K562 (cell line): Measurements from ENCODE around the gene ZNF800. TPM values are rescaled to one million over a fixed set of nuclear protein-coding genes. Genes with fewer than 3 reads are reported as not detected.

Source experiments
- ARHGAP35 ChIP-seq: fragments of 450-650 bp; IDR thresholded peaks from 2 replicates; pipeline ENCODE4 v1.6.1; 2018; ENCODE audit not compliant: partially characterized antibody
- BRF1 ChIP-seq: IDR thresholded peaks from 3 replicates; pipeline ENCODE4 v1.6.1; 2011; ENCODE audit warnings: borderline replicate concordance, mild to moderate bottlenecking; ENCODE audit not compliant: insufficient read length; ENCODE audit errors: extremely low read depth
- CHAMP1 ChIP-seq: fragments of 450-650 bp; IDR thresholded peaks from 2 replicates; pipeline ENCODE4 v1.6.1; 2016; ENCODE audit warnings: mild to moderate bottlenecking
- CHCHD3 ChIP-seq: fragments of 250-450 bp; sonication (Bioruptor Pico); IDR thresholded peaks from 2 replicates; pipeline ENCODE4 v2.1.2; 2022; ENCODE audit warnings: mild to moderate bottlenecking
- CXXC5 ChIP-seq: fragments of 250-450 bp; sonication (Bioruptor Pico); IDR thresholded peaks from 2 replicates; pipeline ENCODE4 v1.8.0; 2022; ENCODE audit warnings: inconsistent platforms, mild to moderate bottlenecking, moderate library complexity
- GTF2E2 ChIP-seq: fragments of 200-800 bp; sonication (Bioruptor generic); IDR thresholded peaks from 2 replicates; pipeline ENCODE4 v1.6.1; 2016; ENCODE audit warnings: missing genetic modification characterization, missing compliant biosample characterization
- KLF1 ChIP-seq: fragments of 450-650 bp; IDR thresholded peaks from 2 replicates; pipeline ENCODE4 v1.6.1; 2016; ENCODE audit warnings: missing genetic modification characterization, missing compliant biosample characterization
- MNT ChIP-seq, 2 experiments: fragments of 450-650 bp; conservative IDR thresholded peaks; 2 replicates each; pipeline ENCODE4 v1.6.1; 2017; ENCODE audit warnings: mild to moderate bottlenecking in 2 of 2, moderate library complexity in 2 of 2
- NBN ChIP-seq: fragments of 450-650 bp; IDR thresholded peaks from 2 replicates; pipeline ENCODE4 v1.6.1; 2016; ENCODE audit warnings: low read depth, mild to moderate bottlenecking
- PHB2 ChIP-seq: fragments of 450-650 bp; IDR thresholded peaks from 2 replicates; pipeline ENCODE4 v1.6.1; 2017; ENCODE audit warnings: low read depth
- SREBF1 ChIP-seq: fragments of 150-350 bp; IDR thresholded peaks from 2 replicates; pipeline ENCODE4 v1.6.1; 2014; ENCODE audit warnings: antibody characterized with exemption, low read depth, low read length, borderline replicate concordance
- SRF ChIP-seq, 2 experiments: fragments of 250-450, 450-650 bp in 1 of 2; sonication (Bioruptor Pico) in 1 of 2; sonication (generic) in 1 of 2; formaldehyde crosslinking; IDR thresholded peaks; 2 replicates each; pipeline versions ENCODE4 v1.5.0 to v1.5.1; 2020 to 2022; ENCODE audit warnings: mild to moderate bottlenecking in 1 of 2, missing genetic modification reagents in 1 of 2
- U2AF1 ChIP-seq: fragments of 200-400 bp; formaldehyde crosslinking; optimal IDR thresholded peaks from 2 replicates; pipeline ENCODE3; 2017; ENCODE audit warnings: mild to moderate bottlenecking, low read depth, low read length, moderate library complexity
- UBTF ChIP-seq, 2 experiments: IDR thresholded peaks; 2 replicates each; pipeline ENCODE4 v1.6.1; 2012; ENCODE audit warnings: improper control_type of control experiment in 2 of 2, low read depth in 2 of 2, low read length in 2 of 2, borderline replicate concordance in 1 of 2
- ZFPM2 ChIP-seq: fragments of 250-450 bp; sonication (Bioruptor Pico); IDR thresholded peaks from 2 replicates; pipeline ENCODE4 v1.5.1; 2022; ENCODE audit warnings: mild to moderate bottlenecking
- ZNF395 ChIP-seq: fragments of 200-800 bp; sonication (Bioruptor generic); IDR thresholded peaks from 2 replicates; pipeline ENCODE4 v1.6.1; 2017; ENCODE audit warnings: missing genetic modification characterization, missing compliant biosample characterization
- polyA plus RNA-seq, 8 experiments: library from polyadenylated mRNA; depleted of rRNA in 4 of 8; stranded (reverse) in 5 of 8; unstranded in 3 of 8; fragments of >200 nt; fragmentation: Nextera tagmentation in 2 of 8; fragmentation: Illumina TruSeq in 1 of 8; extraction: Ambion mirVana in 2 of 8; extraction: Trizol in 1 of 8; gene quantifications; 2 replicates each; pipeline versions ENCODE4 v1.2.1 to v1.2.3, GENCODE V29; 2011 to 2014; ENCODE audit warnings: inconsistent platforms in 1 of 8, missing spikeins in 1 of 8
- total RNA-seq, 7 experiments: library from RNA; depleted of rRNA in 6 of 7; stranded (reverse); fragments of >200 nt in 6 of 7; fragmentation: Illumina TruSeq in 2 of 7; extraction: Trizol in 2 of 7; gene quantifications; 2 replicates each; pipeline versions ENCODE4 v1.2.1 to v1.2.3, GENCODE V29; 2011 to 2021; ENCODE audit warnings: low replicate concordance in 1 of 7
- TF ChIP-seq, protein P1 (sequence below): fragments of 150-350 bp; IDR thresholded peaks from 2 replicates; pipeline ENCODE4 v1.6.1; 2014; ENCODE audit warnings: low read depth, mild to moderate bottlenecking, low read length, borderline replicate concordance

ZNF800 gene
- total and polyA plus RNA-seq, 9 of the 15 experiments (the other 6 are each of a cell fraction or from before 2014, with no cell fraction given): 7.5 to 58.3 (median 33.4) TPM

DNA sequence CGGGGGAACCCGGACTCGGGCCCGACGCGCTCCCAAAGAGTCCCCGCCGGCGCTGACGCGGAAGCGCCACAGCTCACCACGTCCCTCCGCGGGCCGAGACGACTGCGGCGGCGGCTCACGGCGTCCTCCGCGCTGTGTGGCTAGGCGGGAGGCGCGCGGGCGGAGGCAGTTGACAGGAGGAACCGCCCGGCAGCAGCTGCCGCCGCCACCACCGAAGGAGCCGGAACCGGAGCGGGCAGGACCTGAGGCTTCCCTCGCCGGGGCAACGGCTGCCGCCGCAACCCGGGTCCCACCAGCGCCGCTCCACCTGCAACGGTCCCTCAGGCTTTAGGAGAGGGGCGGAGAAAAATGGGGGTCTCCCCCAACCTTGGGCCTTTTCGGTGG is 334 bp downstream of the ZNF800 start (continued):
- TF ChIP-seq ZFPM2: no peak
- no peak for TF ChIP-seq CHCHD3 (CRISPR knock-in tag)
- TF ChIP-seq ARHGAP35: no peak
- peak; percentile 34 to 73; a peak in 3 of 4 replicates for TF ChIP-seq MNT (conservative IDR thresholded peaks at IDR 0.05)
- peak; percentile 85 for TF ChIP-seq CXXC5 (CRISPR knock-in tag)
- peak; percentile 37; the same call in 1 of the 2 replicates for TF ChIP-seq NBN
- TF ChIP-seq KLF1 (tag): no peak; the same call in 1 of the 2 replicates
- 0 out of 2 replicates have a peak, but pooled peaks have one; percentile 79 for TF ChIP-seq GTF2E2 (tag)
- no peak for TF ChIP-seq BRF1
- TF ChIP-seq SREBF1: no peak
- TF ChIP-seq ZNF395 (CRISPR knock-in tag): no peak
- no peak for TF ChIP-seq SRF (CRISPR knock-in tag; IDR thresholded peaks at IDR 0.05)
- no peak for TF ChIP-seq UBTF (IDR thresholded peaks at IDR 0.05; ENCODE audit: borderline replicate concordance in 1 of 2, low read depth in 2 of 2, low read length in 2 of 2)
- TF ChIP-seq, protein P1, sequence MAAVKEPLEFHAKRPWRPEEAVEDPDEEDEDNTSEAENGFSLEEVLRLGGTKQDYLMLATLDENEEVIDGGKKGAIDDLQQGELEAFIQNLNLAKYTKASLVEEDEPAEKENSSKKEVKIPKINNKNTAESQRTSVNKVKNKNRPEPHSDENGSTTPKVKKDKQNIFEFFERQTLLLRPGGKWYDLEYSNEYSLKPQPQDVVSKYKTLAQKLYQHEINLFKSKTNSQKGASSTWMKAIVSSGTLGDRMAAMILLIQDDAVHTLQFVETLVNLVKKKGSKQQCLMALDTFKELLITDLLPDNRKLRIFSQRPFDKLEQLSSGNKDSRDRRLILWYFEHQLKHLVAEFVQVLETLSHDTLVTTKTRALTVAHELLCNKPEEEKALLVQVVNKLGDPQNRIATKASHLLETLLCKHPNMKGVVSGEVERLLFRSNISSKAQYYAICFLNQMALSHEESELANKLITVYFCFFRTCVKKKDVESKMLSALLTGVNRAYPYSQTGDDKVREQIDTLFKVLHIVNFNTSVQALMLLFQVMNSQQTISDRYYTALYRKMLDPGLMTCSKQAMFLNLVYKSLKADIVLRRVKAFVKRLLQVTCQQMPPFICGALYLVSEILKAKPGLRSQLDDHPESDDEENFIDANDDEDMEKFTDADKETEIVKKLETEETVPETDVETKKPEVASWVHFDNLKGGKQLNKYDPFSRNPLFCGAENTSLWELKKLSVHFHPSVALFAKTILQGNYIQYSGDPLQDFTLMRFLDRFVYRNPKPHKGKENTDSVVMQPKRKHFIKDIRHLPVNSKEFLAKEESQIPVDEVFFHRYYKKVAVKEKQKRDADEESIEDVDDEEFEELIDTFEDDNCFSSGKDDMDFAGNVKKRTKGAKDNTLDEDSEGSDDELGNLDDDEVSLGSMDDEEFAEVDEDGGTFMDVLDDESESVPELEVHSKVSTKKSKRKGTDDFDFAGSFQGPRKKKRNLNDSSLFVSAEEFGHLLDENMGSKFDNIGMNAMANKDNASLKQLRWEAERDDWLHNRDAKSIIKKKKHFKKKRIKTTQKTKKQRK: no peak
- TF ChIP-seq U2AF1: peak; percentile 91
- no peak for TF ChIP-seq CHAMP1
- no peak for TF ChIP-seq PHB2
